T-helper 2 cell treated with Interferon-gamma antibody and Interleukin-4, amounts not matched to agents 100 ng/mL and 5 ng/mL, for 36 hours (primary cell): Measurements from ENCODE around the gene CAPN11. TPM values are rescaled to one million over a fixed set of nuclear protein-coding genes. Genes with fewer than 3 reads are reported as not detected.

Source experiments
- intact Hi-C: fragments of 100-400 bp; cut with micrococcal nuclease; formaldehyde crosslinking; loops from one replicate; pipeline ENCODE4 v1.15.1; 2023
- total RNA-seq: library from RNA; stranded (reverse); gene quantifications from 2 replicates; pipeline ENCODE4 v1.2.3, GENCODE V29; 2022

Gene CAPN11
- not detected in 2 replicates for total RNA-seq

GRCh38 chr6:44158770-44159228 is at the start of gene CAPN11:
Gene CAPN11, plus strand, starts transcription at chr6:44158820. Its CDS starts 29 bp downstream, at chr6:44158849.
- intact Hi-C loops, result no loop called here

- intact Hi-C loops, result no loop called here
Measured at GRCh38 chr6:44109212-44109611, 49.4 kb upstream of the CAPN11 start.

DNA sequence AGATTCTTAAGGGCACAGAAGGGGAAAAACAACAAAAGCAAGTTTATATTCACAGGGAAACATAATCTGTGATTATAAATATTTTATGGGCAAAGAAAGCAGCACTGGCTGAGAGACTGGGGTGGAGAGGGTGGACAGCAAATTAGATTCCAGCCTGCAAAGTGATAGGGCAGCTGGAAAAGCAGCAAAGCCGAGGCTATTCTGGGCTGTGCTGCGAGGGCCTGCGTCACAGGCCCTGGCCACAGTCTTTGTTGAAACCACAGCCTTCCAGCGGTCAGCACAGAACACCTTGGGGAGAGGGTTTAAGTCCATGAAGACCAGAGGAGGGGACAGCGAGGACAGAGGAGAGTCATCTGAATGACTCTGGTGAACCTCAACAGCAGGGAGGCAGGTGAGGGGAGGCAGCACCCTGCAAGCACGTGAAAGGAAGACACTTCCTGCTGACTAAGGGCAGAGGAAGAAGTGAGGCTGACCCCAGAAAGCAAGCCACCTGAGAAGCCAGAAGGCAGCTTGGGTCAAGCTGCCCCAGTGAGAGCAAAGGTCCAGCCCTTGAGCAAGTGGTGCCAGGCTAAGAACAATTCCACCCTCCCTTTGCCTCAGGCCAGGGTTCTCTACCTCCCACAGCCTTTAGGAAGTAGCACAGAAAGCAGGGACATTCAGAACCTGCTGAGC is 48.5 kb upstream of the CAPN11 start:
- intact Hi-C loops, result no loop called here

- intact Hi-C loops, result no loop called here
Measured at GRCh38 chr6:44110966-44111365, 47.7 kb upstream of the CAPN11 start.

DNA sequence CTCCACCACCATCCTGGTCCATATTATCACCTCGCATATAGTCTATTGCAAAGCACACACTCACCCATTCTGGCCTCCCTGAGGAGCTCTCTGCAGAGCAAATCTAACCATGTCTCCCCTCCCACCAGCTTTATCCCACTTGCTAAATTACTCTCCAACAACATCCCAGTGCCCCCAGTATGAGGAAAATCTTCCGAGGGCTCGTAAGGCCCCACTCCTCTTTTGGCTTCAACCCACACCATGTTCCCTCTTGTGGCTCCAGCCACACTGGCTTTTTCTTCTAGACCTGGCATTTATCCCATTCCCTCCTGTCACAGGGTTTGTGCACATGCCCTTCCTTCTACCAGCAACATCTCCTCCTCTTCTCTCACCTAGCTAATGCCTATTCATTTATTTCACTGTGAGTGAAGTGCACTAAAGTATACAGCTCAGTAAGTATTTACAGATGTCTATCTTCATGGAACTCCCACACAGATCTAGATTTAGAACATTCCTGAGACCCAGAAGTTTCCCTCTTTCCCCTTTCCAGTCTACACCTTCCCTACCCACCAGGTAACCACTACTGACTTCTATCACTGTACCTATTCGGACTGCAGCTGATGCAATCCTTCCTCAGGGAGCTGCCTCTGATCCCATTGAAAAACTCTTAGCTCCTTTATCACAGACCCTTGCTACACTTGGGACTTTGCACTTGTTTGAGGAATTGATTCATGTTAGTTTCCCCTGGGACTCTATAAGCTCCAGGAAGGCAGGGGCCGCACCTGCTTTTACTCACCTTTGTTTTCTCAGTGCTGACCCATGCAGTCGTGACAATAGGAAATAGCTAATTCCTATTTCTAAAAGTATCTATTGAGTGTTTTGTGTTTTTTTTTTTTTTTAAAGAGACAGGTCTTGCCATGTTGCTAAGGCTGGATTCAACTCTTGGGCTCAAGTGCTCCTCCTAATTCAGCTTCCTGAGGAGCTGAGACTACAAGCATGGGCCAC is 46.9 kb upstream of the CAPN11 start:
- intact Hi-C loops, result no loop called here

DNA sequence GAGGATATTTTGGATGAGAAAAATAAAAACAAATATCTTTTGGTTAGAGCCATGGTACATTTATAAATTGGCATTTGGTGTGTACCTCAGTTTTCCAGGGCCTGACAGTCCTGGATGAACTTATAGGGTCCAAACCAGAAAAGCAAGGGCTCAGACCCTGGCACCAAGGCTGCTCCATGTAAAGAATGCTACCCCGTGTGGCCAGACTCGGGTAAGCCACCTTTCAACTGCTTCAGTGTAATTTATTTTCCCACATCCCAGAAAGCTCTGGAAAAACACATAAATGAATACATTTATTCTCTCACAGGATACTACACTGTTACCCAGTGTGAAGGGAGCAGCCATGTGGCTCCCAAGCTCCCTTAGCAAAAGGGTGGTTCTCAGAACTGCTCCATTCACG is 45.2 kb upstream of the CAPN11 start:
- intact Hi-C loops, result no loop called here

DNA sequence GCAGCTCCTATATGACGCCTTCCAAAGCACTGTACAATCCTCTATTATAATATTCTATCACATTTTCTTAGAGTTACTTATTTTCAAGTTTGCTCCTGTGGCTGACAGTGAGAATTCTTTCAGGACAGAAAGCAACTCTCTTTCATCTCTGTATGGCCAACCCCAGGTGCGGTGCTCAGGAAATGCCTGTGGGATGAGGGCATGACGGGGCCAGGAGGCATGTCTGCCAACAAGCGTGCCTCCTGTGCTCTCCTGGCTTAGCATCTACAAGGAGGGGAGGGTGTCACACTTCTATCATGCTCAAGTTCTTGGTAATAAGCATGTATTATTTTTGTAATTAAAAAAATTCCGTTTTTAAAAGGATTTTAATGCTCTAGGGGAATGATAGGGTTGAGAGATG is 42.8 kb upstream of the CAPN11 start:
- intact Hi-C loops, result no loop called here

- intact Hi-C loops, result no loop called here
Measured at GRCh38 chr6:44116641-44117382, 41.8 kb upstream of the CAPN11 start.

DNA sequence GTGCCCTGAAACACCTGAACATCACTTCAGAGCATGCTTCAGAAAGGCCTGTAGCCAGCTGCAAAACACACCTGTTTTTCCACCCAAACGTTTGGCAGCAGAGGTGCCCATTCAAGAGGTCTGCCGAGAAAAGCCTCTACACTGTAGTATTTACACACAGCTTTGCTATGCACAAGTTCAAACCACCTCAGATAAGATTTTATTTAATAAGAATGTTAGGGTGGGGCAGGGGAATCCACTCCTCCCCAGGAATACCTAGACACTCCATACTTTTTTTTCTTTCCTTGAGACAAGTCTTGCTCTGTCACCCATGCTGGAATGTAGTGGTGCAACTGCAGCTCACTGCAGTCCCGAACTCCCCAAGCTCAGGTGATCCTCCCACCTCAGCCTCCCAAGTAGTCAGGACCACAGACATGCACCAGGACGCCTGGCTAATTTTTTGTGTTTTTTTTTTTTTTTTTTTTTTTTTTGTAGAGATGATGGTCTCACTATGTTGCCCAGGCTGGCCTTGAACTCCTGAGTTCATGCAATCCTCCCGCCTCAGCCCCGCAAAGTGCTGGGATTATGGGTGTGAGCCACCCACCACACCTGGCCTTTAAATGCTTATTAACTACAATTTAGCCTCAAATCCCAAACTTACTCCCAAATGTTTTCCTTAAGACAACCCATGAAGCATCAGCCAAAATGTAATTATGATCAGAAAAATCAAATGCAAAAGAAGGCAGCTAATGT is 41.1 kb upstream of the CAPN11 start:
- intact Hi-C loops, result no loop called here

DNA sequence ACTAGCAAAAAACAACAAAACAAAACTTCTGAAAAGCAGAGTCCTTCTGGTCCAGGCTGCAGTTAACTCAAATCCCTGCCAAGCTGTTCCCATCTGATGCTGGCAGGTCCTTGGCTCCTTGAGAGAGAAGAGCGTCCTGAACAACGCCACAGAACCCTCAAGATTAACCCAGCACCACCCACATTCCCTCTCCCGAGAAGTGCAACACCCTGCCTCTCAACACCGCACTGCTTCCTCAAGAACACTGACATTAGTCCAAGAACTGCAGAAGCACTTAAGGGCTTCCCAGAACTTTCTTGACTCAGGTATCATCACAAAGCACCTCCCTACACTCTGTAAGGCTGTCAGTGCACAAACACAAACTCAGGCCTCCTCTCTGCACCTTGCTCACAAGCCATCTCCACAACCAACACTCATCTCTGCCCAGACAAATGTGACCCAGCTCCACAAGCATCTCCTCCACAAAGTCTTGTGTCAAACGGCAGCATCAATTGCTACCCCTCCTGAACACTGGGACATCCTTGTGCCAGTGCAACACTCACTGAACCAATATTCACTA is 38.8 kb upstream of the CAPN11 start:
- intact Hi-C loops, result no loop called here

DNA sequence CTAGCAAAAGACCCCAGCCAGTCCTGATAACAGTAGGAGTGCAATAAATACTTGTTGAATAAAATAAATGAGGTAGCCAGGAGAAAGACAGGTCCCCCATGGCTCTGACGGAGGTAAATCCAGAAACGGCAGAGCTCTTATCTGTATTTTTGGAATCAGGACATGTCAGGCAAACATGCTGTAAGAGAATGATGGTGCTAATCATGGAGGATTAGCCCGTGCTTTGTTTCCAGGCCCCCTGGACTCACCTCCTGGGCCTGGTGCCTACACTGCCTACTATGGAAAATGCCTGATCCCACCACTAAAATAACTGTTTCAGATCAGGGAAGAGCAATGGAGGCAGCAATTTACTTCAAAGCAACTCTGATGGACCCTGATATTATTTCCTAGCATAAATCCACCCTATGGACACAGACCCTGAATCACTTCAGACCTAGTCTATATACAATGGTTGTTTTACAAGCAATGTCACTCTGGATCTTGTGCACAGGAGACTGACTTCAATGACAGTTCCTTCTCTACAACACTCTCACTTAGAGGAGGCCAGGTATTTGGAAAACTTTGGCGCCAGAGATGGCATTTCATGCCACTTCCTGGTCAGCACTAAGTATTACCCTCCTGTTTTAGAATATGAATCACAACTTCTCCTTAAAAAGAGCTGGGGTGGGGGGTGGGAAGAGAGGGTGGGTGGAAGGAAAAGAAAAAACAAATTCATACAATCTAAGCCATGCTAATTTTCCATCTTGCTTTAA is 37.8 kb upstream of the CAPN11 start:
- intact Hi-C loops, result no loop called here

DNA sequence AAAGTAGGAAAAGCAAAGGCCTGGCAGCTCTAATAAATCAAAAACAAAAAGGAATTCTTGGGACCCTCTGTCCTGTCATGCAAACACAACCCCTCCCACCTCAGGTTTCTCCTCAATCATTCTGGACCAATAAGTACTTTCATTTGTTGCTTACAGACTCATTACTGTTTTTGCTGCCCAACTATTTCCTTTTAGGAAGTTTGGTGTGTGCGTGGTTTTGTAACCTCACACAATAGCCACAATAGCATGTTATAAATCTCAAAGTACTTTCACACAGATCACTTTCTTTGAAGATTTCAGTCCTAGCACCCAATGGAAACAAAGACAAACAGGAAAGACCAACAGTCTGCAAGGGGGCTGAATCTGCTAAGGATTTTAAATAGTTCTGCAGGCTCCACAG is 35.8 kb upstream of the CAPN11 start:
- intact Hi-C loops, result no loop called here

GRCh38 chr6:44123544-44123943 is 35.1 kb upstream of the CAPN11 start:
- intact Hi-C loops, result no loop called here

GRCh38 chr6:44126320-44127149 is 32.1 kb upstream of the CAPN11 start:
- intact Hi-C loops, result loop anchor here (2.0 to 5.0 kb wide), 5 partner anchors 24 to 499 kb away; partner anchors contain the start of genes GTPBP2, HSP90AB1, SLC29A1 and VEGFA

GRCh38 chr6:44127186-44128019 is 31.2 kb upstream of the CAPN11 start, which contains the start of the genes MRPL14 and TMEM63B:
Gene MRPL14, minus strand, starts transcription at chr6:44127452. Its CDS starts 10,841 bp downstream, at chr6:44116611.
Gene TMEM63B, plus strand, starts transcription at chr6:44127554. Its CDS starts 7,031 bp downstream, at chr6:44134585.
- intact Hi-C loops, result loop anchor here (2.0 to 5.0 kb wide), 5 partner anchors 23 to 500 kb away; partner anchors contain the start of genes GTPBP2, HSP90AB1, SLC29A1 and VEGFA

GRCh38 chr6:44128020-44128917 is 30.4 kb upstream of the CAPN11 start:
- intact Hi-C loops, result loop anchor here (5.0 kb wide), 3 partner anchors 94 to 501 kb away; partner anchors contain the start of genes GTPBP2, HSP90AB1 and SLC29A1
